Esophagus muscularis mucosa (tissue), 4 donors: ENCODE results near the gene MRGPRX1. TPM values are rescaled to one million over a fixed set of nuclear protein-coding genes. Genes with fewer than 3 reads are reported as not detected.
"Not testable (repeated sequence)": the region's sequence is repeated elsewhere in the genome, so short reads cannot be mapped to it uniquely, and the experiment has no call there.

Source experiments
- DNase-seq: peaks from one replicate; pipeline ENCODE4 v3.0.0-alpha.2; 2017; ENCODE audit errors: extremely low spot score
- H3K27ac ChIP-seq, 4 donors: fragments of 200-600 bp; sonication (generic); replicated peaks in 1 of 4; 1 replicate in 3 of 4; 2 replicates in 1 of 4; pipeline ENCODE4 v1.5.1; 2016 to 2019; ENCODE audit warnings: mild to moderate bottlenecking in 1 of 4
- H3K27me3 ChIP-seq, 4 donors: fragments of 200-600 bp; sonication (generic); one replicate each; pipeline versions ENCODE4 v1.5.1 to v1.6.0; 2016 to 2019
- H3K36me3 ChIP-seq, 4 donors: fragments of 200-600 bp; sonication (generic); one replicate each; pipeline ENCODE4 v1.5.1; 2016 to 2019
- H3K4me1 ChIP-seq, 4 donors: fragments of 200-600 bp; sonication (generic); one replicate each; pipeline ENCODE4 v1.5.1; 2016 to 2019
- H3K4me3 ChIP-seq, 4 donors: fragments of 200-600 bp; sonication (generic); 1 replicate in 2 of 4; 2 replicates in 2 of 4; pipeline ENCODE4 v1.5.1; 2016 to 2019; ENCODE audit warnings: mild to moderate bottlenecking in 4 of 4, moderate library complexity in 1 of 4
- H3K9me3 ChIP-seq, 4 donors: fragments of 200-600 bp; sonication (generic); 1 replicate in 3 of 4; 2 replicates in 1 of 4; pipeline ENCODE4 v1.5.1; 2016 to 2019
- CTCF ChIP-seq, 3 experiments: fragments of 200-600 bp in 2 of 3; fragments of 450-650 bp in 1 of 3; sonication (generic) in 2 of 3; IDR thresholded peaks; one replicate each; pipeline ENCODE4 v1.5.1; 2017 to 2019; ENCODE audit warnings: antibody characterized with exemption in 3 of 3, mild to moderate bottlenecking in 2 of 3, moderate library complexity in 1 of 3
- EP300 ChIP-seq: sonication (generic); formaldehyde crosslinking; IDR thresholded peaks from one replicate; pipeline ENCODE4 v1.6.1; 2017; ENCODE audit warnings: antibody characterized with exemption
- POLR2A ChIP-seq: fragments of 450-650 bp; IDR thresholded peaks from one replicate; pipeline ENCODE4 v1.6.1; 2017; ENCODE audit warnings: antibody characterized with exemption, moderate library complexity, mild to moderate bottlenecking, low read depth
- POLR2AphosphoS5 ChIP-seq, 2 donors: sonication (generic); formaldehyde crosslinking; IDR thresholded peaks; one replicate each; pipeline ENCODE4 v1.6.1; 2017; ENCODE audit warnings: antibody characterized with exemption in 2 of 2
- WGBS: methylation state at CpG from one replicate; pipeline ENCODE4 v1.1.5; 2018; 5-methylcytosine and 5-hydroxymethylcytosine counted together
- intact Hi-C: fragments of 100-400 bp; cut with DNase I; formaldehyde crosslinking; loops from one replicate; pipeline ENCODE4 v1.15.1; 2023
- total RNA-seq, 4 donors: library from RNA; depleted of rRNA; stranded (reverse); fragments of >200 nt; gene quantifications; one replicate each; pipeline versions ENCODE4 v1.1.0 to v1.2.1, GENCODE V29; 2016

MRGPRX1 gene
- total RNA-seq, 4 donors from 2014 or later, result not detected

DNA sequence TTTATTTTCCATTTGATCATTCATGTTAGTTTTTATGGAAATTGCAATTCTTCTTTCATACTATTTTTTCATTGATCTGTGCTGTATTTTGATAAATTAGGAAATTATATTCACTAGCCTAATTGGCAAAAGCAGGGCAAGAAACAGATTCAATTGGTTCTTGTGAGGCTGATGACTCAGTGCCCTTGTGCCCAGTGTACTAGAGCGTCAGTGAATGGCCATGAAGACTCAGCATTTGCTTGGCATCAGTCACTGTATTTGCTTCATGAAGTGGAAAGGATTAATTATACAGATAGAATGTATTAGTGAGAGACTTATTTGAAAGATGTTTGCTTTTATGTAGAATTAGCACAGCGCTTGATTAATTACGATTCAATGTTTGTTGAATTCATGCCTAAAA lies 31.8 kb downstream of the MRGPRX1 start:
- Histone ChIP-seq H3K9me3 (no peaks in the 10 kb centered on the region), H3K4me3 (no peak overlapping the region), H3K27me3 (no peaks in the 10 kb centered on the region), H3K4me1 (no peaks in the 10 kb centered on the region), H3K36me3 (no peaks in the 10 kb centered on the region), H3K27ac (no peak overlapping the region)
- 87% methylated on average over 3 of the region's 3 CpGs for WGBS
- no peak for DNase-seq
- TF ChIP-seq POLR2A (no peak), CTCF (IDR thresholded peaks at IDR 0.05) (no peak), POLR2AphosphoS5 (IDR thresholded peaks at IDR 0.05) (no peak), EP300 (no peak)
- intact Hi-C loops, result no loop called here

GRCh38 chr11:18900637-18901036 lies 38.6 kb downstream of the MRGPRX1 start:
- H3K36me3 ChIP-seq, H3K27ac ChIP-seq, H3K4me3 ChIP-seq, H3K4me1 ChIP-seq, DNase-seq, intact Hi-C loops: not testable (repeated sequence)
- 41% methylated on average over 6 of the region's 6 CpGs for WGBS
- Histone ChIP-seq H3K9me3 (peaks cover 0 to 11% (median 0%) of the 10 kb centered on the region in 4 donors), H3K27me3 (peaks cover 0 to 12% (median 0%) of the 10 kb centered on the region in 4 donors)

GRCh38 chr11:18900151-18900611 lies 39.0 kb downstream of the MRGPRX1 start:
- DNase-seq, H3K27ac ChIP-seq, intact Hi-C loops, H3K4me3 ChIP-seq, H3K36me3 ChIP-seq, H3K4me1 ChIP-seq: not testable (repeated sequence)
- peaks cover 0 to 13% (median 0%) of the 10 kb centered on the region in 4 donors for H3K9me3 ChIP-seq
- 31% methylated on average over 4 of the region's 4 CpGs for WGBS
- H3K27me3 ChIP-seq, result peaks cover 0 to 12% (median 0%) of the 10 kb centered on the region in 4 donors

DNA sequence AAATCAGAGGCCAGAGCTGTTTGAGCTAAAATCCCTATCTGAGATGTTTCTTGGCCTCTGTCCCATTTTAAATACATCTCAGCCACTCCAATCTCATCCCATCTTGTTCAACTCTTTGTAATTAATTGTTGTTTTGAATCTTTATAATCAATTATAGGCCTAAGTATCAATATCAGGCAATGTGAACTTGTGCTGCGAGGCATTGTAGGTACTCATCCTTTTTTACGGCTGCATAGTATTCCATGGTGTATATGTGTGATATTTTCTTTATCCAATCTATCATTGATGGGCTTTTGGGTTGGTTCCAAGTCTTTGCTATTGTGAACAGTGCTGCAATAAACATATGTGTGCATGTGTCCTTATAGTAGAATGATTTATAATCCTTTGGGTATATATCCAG lies 47.5 kb downstream of the MRGPRX1 start:
- H3K27me3 ChIP-seq, H3K36me3 ChIP-seq, H3K27ac ChIP-seq, H3K4me1 ChIP-seq, DNase-seq, H3K4me3 ChIP-seq, H3K9me3 ChIP-seq, intact Hi-C loops: not testable (repeated sequence)
- 90% methylated on average over 2 of the region's 2 CpGs for WGBS

DNA sequence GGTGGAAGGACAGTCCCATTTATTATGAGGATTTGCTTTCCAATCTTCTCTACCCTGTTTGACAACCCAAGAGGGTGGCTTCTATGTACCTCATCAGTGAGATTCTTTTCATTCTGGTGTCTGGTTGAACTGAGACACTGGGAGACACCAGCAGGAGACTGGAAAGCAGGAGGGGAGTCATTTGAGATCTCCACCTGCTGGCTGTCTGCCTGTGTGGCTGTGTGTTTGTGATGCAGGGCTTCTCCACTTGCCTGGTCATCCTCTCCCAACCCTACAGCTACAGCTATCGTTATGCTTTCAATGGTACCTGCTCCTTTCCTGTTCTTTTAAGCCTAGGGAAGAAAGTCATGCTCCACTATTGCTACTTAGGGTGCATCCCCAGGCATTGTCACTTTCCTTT lies 48.6 kb downstream of the MRGPRX1 start:
- H3K9me3 ChIP-seq, result peaks cover 0 to 6% (median 3%) of the 10 kb centered on the region in 4 donors
- H3K36me3 ChIP-seq, result no peaks in the 10 kb centered on the region
- TF ChIP-seq EP300, result no peak
- no peak for TF ChIP-seq CTCF (IDR thresholded peaks at IDR 0.05)
- no peak for TF ChIP-seq POLR2A
- no peak for TF ChIP-seq POLR2AphosphoS5 (IDR thresholded peaks at IDR 0.05)
- no peak overlapping the region for H3K27ac ChIP-seq
- no peaks in the 10 kb centered on the region for H3K4me1 ChIP-seq
- 64% methylated on average over 1 of the region's 1 CpG for WGBS
- DNase-seq, result no peak
- H3K27me3 ChIP-seq, result no peaks in the 10 kb centered on the region
- intact Hi-C loops, result no loop called here
- H3K4me3 ChIP-seq, result no peak overlapping the region

Other genes with a start within 250 kb of the MRGPRX1 start
- 1 to 10 TPM; 2.5 to 5.5 (median 4.2) TPM for gene TMEM86A, start 240.6 kb downstream of the MRGPRX1 start, total RNA-seq
- gene IGSF22, start 213.2 kb downstream of the MRGPRX1 start, total RNA-seq, result under 1 TPM in 2 of 4 donors, not detected in 2; 0.17 to 0.23 TPM
- gene PTPN5, start 147.6 kb downstream of the MRGPRX1 start, total RNA-seq, result 1 to 10 TPM; 1.2 to 4.1 (median 3.0) TPM
- under 1 TPM in 3 of 4 donors, not detected in 1; 0.23 to 0.83 (median 0.83) TPM for gene MRGPRX2, start 121.3 kb upstream of the MRGPRX1 start, total RNA-seq
- gene ZDHHC13, start 177.8 kb upstream of the MRGPRX1 start, total RNA-seq, result 1 to 10 TPM; 4.1 to 5.5 (median 4.9) TPM